HepG2 (cell line): ENCODE results near the gene RAP1GAP2. TPM values are rescaled to one million over a fixed set of nuclear protein-coding genes. Genes with fewer than 3 reads are reported as not detected.

Experiments
- ATAC-seq: fragments of 200-7000 bp; cut with Tn5 transposase; 3 replicates; pipeline ENCODE4 v1.9.1; 2020; ENCODE audit warnings: mild to moderate bottlenecking, moderate library complexity
- BruUV-seq: library from RNA; stranded (reverse); fragments of 400-500 nt; replicated peaks from 2 replicates; lab custom pipeline; 2021; lab: Mats Ljungman, UMichigan
- CTCF ChIA-PET: fragments of 300-600 bp; formaldehyde crosslinking; extraction: SDS; loops from one replicate; lab custom pipeline; 2021; ENCODE audit warnings: low total read pairs, inconsistent platforms, low intra/inter-chr PET ratio; lab: Yijun Ruan, JAX
- POLR2A ChIA-PET: fragments of 350-600 bp; sonication (Branson Sonifier 250); formaldehyde crosslinking; loops from one replicate; lab custom pipeline; 2020; ENCODE audit warnings: antibody characterized with exemption, inconsistent platforms; lab: Yijun Ruan, JAX
- DNase-seq: peaks from one replicate; pipeline ENCODE4 v3.0.0-alpha.2; 2015; ENCODE audit warnings: low spot score
- FAIRE-seq: peaks from 3 replicates; lab custom pipeline; 2011; peaks lifted over from hg19 to GRCh38; lab: Jason Lieb, UNC
- H2AFZ ChIP-seq: one replicate; pipeline ENCODE4 v1.6.1; 2011; ENCODE audit warnings: low read length, inconsistent platforms
- H3K27ac ChIP-seq: fragments of 300-600 bp; 3 replicates; pipeline ENCODE4 v1.8.0; 2011; ENCODE audit warnings: mixed run types, mild to moderate bottlenecking, mixed read lengths, low read length, inconsistent platforms; ENCODE audit not compliant: insufficient read depth; ENCODE audit errors: extremely low read length
- H3K27me3 ChIP-seq, 2 experiments: fragments of 200-600 bp in 1 of 2; 2 replicates in 1 of 2; 3 replicates in 1 of 2; pipeline versions ENCODE4 v1.6.0 to v1.8.0; 2011; ENCODE audit warnings: low read length in 2 of 2, mild to moderate bottlenecking in 2 of 2, moderate library complexity in 2 of 2, inconsistent platforms in 1 of 2; ENCODE audit not compliant: insufficient read depth in 2 of 2, control insufficient read depth in 1 of 2
- H3K36me3 ChIP-seq, 2 experiments: fragments of 200-600 bp in 1 of 2; replicated peaks in 1 of 2; 2 replicates in 1 of 2; 3 replicates in 1 of 2; pipeline versions ENCODE4 v1.5.1 to v1.8.0; 2011; ENCODE audit warnings: low read length in 2 of 2, inconsistent platforms in 1 of 2; ENCODE audit not compliant: insufficient read depth in 2 of 2, control insufficient read depth in 1 of 2
- H3K4me1 ChIP-seq: 2 replicates; pipeline ENCODE4 v1.5.1; 2012; ENCODE audit warnings: low read length, inconsistent platforms; ENCODE audit not compliant: insufficient read depth
- H3K4me2 ChIP-seq: 2 replicates; pipeline ENCODE4 v1.6.0; 2011; ENCODE audit warnings: low read depth, low read length, inconsistent platforms
- H3K4me3 ChIP-seq, 3 experiments: fragments of 200-600 bp in 1 of 3; sonication (generic), shearing (Covaris generic) in 1 of 3; replicated peaks in 1 of 3; 2 replicates each; pipeline ENCODE4 v1.5.1; 2011 to 2016; ENCODE audit warnings: low read length in 3 of 3, inconsistent platforms in 2 of 3, low read depth in 2 of 3, mild to moderate bottlenecking in 2 of 3, control low read depth in 1 of 3, mixed read lengths in 1 of 3; ENCODE audit not compliant: insufficient read depth in 1 of 3
- H3K79me2 ChIP-seq: one replicate; pipeline ENCODE4 v1.6.1; 2011; ENCODE audit warnings: low read length, inconsistent platforms; ENCODE audit not compliant: insufficient read depth
- H3K9ac ChIP-seq: 2 replicates; pipeline ENCODE4 v1.6.0; 2011; ENCODE audit warnings: mild to moderate bottlenecking, low read depth, low read length, inconsistent platforms; ENCODE audit not compliant: insufficient read depth
- H3K9me3 ChIP-seq: 2 replicates; pipeline ENCODE4 v1.5.1; 2012; ENCODE audit warnings: mild to moderate bottlenecking, low read length
- H4K20me1 ChIP-seq: 2 replicates; pipeline ENCODE4 v1.6.0; 2011; ENCODE audit warnings: inconsistent platforms, mild to moderate bottlenecking, low read length, moderate library complexity; ENCODE audit not compliant: insufficient read depth
- SAP130 ChIP-seq: IDR thresholded peaks from 2 replicates; pipeline ENCODE4 v1.6.1; 2016; ENCODE audit warnings: low read depth
- ZNF44 ChIP-seq: sonication (generic); formaldehyde crosslinking; IDR thresholded peaks from 2 replicates; pipeline ENCODE4 v1.5.1; 2020; ENCODE audit warnings: mild to moderate bottlenecking, missing genetic modification reagents
- ZNF720 ChIP-seq: sonication (generic); formaldehyde crosslinking; IDR thresholded peaks from 2 replicates; pipeline ENCODE4 v1.4.0; 2020; ENCODE audit warnings: missing genetic modification reagents
- WGBS: methylation state at CpG from one replicate; pipeline ENCODE4 v1.1.6; 2017; ENCODE audit warnings: low lambda C conversion rate; 5-methylcytosine and 5-hydroxymethylcytosine counted together
- in situ Hi-C: cut with HindIII; loops from 2 replicates; pipeline ENCODE4 v1.10.0; 2017; ENCODE audit warnings: low pct_unique_long_range_greater_than_20kb; ENCODE audit not compliant: extremely low pct_ligation_motif_present
- intact Hi-C: fragments of 100-400 bp; cut with micrococcal nuclease; formaldehyde crosslinking; loops from one replicate; pipeline ENCODE4 v1.10.0; 2022; ENCODE audit not compliant: unreplicated experiment
- polyA plus RNA-seq, 8 experiments: library from polyadenylated mRNA; depleted of rRNA in 3 of 8; stranded (reverse) in 7 of 8; unstranded in 1 of 8; fragments of >200 nt; fragmentation: Illumina TruSeq in 4 of 8; extraction: Trizol in 4 of 8; gene quantifications; 2 replicates each; pipeline versions ENCODE4 v1.2.1 to v1.2.3, GENCODE V29; 2011 to 2016; ENCODE audit warnings: low read depth in 4 of 8, missing spikeins in 1 of 8, mixed read lengths in 1 of 8; ENCODE audit not compliant: insufficient read depth in 1 of 8
- total RNA-seq, 5 experiments: library from RNA; depleted of rRNA; stranded (reverse); fragments of >200 nt; fragmentation: Illumina TruSeq; extraction: Trizol; gene quantifications; 2 replicates each; pipeline ENCODE4 v1.2.3, GENCODE V29; 2016; ENCODE audit warnings: low read depth in 1 of 5
- TF ChIP-seq, protein P1 (sequence below): sonication (generic); formaldehyde crosslinking; IDR thresholded peaks from 2 replicates; pipeline ENCODE4 v1.8.1; 2023; ENCODE audit warnings: mild to moderate bottlenecking, moderate library complexity, missing genetic modification reagents
- TF ChIP-seq, protein P2 (sequence below): fragments of 450-650 bp; IDR thresholded peaks from 2 replicates; pipeline ENCODE4 v1.6.1; 2016

Gene RAP1GAP2
- total and polyA plus RNA-seq, 2 of the 13 experiments (the other 11 are each of a cell fraction or from before 2014, with no cell fraction given), result 10.9 to 12.0 TPM

DNA sequence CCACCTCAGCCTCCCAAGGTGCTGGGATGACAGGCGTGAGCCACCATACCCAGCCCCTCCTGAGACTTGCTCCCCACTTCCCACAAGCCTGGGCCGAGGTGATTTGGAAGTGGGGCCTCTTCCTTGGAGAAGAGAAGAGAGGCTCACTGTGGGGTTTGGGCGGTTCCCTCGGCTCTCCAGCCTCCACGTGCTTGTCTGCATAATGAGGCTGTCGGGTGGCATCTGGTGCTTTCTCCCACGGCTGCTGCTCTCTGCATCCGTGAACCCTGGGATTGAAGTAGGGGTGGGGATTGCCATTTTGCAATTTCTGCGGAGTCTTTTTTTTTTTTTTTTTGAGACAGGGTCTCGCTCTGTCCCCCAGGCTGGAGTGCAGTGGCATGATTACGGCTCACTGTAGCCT, 101.4 kb downstream of the RAP1GAP2 start:
- FAIRE-seq (no peak), DNase-seq (no peak), ATAC-seq (no peak)
- Histone ChIP-seq H3K27ac (no peak overlapping the region), H3K4me1 (peaks cover 15% of the 10 kb centered on the region), H4K20me1 (0 out of 2 replicates have a peak, but pooled peaks cover 2% of the 10 kb centered on the region), H2AFZ (no peak overlapping the region), H3K79me2 (no peaks in the 10 kb centered on the region), H3K4me3 (no peak overlapping the region), H3K9ac (no peak overlapping the region), H3K27me3 (no peaks in the 10 kb centered on the region), H3K9me3 (no peaks in the 10 kb centered on the region), H3K4me2 (no peak overlapping the region), H3K36me3 (no peaks in the 10 kb centered on the region)
- intact Hi-C loops, result no loop called here
- in situ Hi-C loops, result no loop called here
- TF ChIP-seq SAP130 (CRISPR knock-in tag) (no peak), ZNF44 (no peak)
- TF ChIP-seq, protein P1, sequence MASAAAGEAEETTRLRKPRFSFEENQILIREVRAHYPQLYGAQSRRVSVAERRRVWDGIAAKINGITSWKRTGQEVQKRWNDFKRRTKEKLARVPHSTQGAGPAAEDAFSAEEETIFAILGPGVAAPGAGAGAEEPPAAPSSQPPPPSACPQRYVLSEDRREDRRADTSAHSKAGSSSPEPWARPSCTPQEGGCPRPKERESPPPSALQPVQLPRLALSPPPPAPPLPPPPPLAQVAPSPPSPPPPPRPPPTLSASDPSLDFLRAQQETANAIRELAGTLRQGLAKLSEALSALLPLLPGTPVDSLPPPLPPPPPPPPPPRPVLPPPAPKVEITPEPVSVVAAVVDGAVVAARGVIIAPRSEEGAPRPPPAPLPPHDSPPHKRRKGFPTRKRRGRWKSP, result no peak
- whole genome bisulfite sequencing, result 77% methylated on average over 6 of the region's 11 CpGs
- no TSS peak for BruUV-seq
- ChIA-PET POLR2A (no interaction called here), CTCF (no interaction called here)

DNA sequence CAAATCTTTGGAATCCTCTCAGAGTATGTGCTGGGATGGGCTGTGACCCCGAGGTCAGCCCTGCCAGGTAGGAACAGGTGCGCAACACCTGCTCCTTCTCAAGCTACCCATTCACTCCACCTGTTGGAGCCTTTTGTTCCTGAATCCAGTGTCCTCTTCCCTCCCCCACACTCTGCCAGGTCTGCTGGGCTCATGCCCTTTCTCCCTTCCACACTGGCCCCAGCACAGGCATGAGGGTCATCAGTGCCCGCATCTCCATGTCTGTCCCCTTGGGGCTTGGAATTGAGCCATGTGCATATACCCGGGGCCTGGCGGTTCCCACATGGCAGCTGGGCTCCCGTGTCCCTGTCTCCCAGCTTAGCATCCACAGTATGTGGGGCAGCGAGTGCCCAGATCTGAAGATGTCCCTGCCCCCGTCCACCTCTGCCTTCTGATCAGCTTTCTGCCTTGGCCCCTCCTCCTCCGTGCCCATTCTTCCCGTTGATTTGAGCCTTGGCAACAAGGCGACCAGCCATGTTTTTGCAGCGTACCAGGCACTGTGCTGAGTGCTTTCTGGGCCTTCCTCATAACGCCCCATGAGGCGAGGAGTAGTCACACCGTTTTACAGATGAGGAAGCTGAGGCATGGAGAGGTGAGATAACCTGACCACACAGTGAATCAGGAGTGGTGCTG, 102.2 kb downstream of the RAP1GAP2 start:
- H3K9me3 ChIP-seq, result no peaks in the 10 kb centered on the region
- TF ChIP-seq ZNF720 (CRISPR knock-in tag), result no peak
- TF ChIP-seq, protein P2, sequence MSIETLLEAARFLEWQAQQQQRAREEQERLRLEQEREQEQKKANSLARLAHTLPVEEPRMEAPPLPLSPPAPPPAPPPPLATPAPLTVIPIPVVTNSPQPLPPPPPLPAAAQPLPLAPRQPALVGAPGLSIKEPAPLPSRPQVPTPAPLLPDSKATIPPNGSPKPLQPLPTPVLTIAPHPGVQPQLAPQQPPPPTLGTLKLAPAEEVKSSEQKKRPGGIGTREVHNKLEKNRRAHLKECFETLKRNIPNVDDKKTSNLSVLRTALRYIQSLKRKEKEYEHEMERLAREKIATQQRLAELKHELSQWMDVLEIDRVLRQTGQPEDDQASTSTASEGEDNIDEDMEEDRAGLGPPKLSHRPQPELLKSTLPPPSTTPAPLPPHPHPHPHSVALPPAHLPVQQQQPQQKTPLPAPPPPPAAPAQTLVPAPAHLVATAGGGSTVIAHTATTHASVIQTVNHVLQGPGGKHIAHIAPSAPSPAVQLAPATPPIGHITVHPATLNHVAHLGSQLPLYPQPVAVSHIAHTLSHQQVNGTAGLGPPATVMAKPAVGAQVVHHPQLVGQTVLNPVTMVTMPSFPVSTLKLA, result peak; percentile 74
- no peak overlapping the region for H3K4me2 ChIP-seq
- H3K27me3 ChIP-seq, result no peaks in the 10 kb centered on the region
- intact Hi-C loops (no loop called here), in situ Hi-C loops (no loop called here)
- no peak overlapping the region for H3K9ac ChIP-seq
- no peaks in the 10 kb centered on the region for H3K36me3 ChIP-seq
- H2AFZ ChIP-seq, result no peak overlapping the region
- ChIA-PET POLR2A (no interaction called here), CTCF (no interaction called here)
- no peak overlapping the region for H3K27ac ChIP-seq
- 71% methylated on average over 15 of the region's 15 CpGs for WGBS
- H3K4me1 ChIP-seq, result peaks cover 15% of the 10 kb centered on the region
- 0 out of 2 replicates have a peak, but pooled peaks cover 2% of the 10 kb centered on the region for H4K20me1 ChIP-seq
- no peaks in the 10 kb centered on the region for H3K79me2 ChIP-seq
- DNase-seq (no peak), FAIRE-seq (no peak), ATAC-seq (no peak)
- H3K4me3 ChIP-seq, result no peak overlapping the region
- no TSS peak for BruUV-seq
